HG03039 (cell line): ENCODE results near the gene RALBP1.

Experiments used
- ATAC-seq: cut with Tn5 transposase; IDR thresholded peaks from one replicate; pipeline ENCODE4 v1.9.1; 2021; ENCODE audit warnings: mild to moderate bottlenecking, moderate library complexity; ENCODE audit not compliant: unreplicated experiment

RALBP1 gene

DNA sequence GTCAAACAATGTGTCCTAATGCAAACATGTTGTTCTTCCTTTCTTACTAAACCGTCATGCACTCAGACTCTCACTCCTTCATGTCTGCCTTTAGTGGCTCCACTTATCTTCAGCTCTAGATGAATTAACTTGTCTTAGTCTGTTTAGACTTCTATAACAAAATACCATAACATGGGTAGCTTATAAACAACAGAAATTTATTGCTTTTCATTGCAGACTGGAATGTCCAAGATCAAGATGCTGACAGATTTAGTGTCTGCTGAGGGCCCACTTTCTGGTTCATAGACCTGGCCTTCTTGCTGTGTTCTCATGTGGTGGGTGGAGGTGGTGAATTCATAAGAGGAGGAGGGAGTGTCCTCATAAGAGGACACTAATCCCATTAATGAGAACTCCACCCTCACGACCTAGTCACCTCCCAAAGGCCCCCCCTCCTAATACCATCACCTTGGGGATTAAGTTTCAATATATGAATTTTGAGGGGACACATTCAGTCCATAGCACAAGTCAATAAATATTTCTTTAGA lies 32.3 kb downstream of the RALBP1 start:
- no peak for ATAC-seq

DNA sequence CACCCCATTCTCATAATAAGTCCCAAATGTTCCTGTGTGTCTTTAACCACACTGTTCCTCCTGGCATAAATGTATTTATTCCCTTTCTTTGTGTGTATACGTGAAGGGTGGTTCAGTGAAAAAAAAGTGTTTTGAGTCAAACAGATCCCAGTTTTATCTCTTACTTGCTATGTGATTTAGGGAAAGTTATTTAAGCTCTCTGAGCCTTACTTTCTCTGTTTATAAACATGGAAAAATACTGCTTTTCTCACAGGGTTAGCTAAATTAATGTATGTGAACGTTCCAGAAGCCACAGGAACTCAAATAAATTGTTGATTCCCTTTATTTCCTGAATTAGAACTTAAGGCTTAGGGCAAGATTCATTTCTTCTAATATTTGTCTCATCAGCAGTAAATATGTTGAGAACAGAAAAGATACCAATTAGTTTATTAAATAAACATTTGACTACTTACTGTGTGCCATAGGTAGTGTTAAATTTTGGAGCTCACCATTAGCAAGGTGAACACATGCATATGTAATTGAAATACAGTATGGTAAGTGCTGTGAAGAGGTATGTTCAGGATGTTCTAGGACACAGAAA lies 33.2 kb downstream of the RALBP1 start:
- ATAC-seq, result no peak

DNA sequence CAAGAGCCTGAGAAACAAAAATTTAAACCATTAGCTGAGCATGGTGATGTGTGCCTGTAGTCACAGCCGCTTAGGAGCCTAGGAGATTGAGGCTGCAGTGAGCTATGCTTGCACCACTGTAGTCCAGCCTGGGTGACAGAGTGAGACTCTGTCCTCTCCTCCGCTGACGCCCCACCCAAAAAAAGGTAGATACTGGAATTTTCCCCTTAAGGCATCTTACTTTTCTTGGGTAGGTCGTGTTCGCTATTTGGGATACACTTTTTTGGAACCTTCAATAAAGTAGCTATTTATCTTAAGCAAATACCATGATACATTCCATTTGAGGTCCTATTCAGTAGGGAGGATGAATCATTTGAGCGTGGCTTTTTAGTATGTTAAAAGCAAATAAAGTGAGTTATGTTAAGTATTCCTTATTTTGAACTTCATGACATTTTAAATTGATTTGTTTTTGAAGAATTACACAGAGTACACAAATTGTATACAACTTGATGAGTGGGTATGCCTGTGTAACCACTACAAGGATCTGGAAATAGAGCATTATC lies 38.7 kb downstream of the RALBP1 start:
- ATAC-seq, result no peak

DNA sequence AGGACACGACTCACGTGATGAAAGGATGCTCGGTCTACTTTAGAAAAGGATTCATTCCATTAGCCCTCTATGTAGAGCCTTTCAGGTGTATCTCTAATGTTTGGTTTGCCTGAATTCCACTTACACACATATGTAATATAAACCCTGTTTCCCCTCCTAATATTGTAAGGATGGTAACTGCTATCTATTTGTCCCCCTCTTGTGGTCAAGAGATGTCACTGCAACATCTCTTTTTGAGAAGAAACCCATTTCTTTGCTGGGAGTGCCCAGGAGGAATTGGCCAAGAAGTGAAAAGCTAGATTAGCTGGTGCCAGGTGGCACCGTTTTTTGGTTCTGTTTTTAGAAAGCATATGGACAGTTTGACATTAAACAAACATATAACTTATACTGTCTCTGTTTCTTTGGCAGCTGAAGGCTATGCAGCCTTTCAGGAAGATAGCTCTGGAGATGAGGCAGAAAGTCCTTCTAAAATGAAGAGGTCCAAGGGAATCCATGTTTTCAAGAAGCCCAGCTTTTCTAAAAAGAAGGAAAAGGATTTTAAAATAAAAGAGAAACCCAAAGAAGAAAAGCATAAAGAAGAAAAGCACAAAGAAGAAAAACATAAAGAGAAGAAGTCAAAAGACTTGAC lies 41.2 kb downstream of the RALBP1 start:
- no peak for ATAC-seq

DNA sequence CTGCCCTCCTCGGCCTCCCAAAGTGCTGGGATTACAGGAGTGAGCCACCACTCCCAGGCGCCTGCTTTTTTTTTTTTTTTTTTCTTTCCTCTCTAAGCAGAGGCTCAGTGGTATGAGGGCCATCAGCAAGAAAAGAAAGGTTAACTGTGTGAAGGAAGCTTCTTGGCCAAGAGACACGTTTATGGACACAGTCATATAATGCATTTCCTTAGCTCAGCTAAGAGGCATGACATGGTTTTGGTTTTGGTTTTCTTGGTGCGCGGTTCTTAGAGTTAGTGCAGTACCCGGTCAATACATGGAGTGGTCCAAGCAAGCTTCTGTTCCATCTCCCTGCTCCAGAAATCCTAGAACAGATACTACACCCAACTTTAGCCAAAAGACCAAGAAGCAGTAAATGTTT lies 42.6 kb downstream of the RALBP1 start:
- ATAC-seq, result no peak

DNA sequence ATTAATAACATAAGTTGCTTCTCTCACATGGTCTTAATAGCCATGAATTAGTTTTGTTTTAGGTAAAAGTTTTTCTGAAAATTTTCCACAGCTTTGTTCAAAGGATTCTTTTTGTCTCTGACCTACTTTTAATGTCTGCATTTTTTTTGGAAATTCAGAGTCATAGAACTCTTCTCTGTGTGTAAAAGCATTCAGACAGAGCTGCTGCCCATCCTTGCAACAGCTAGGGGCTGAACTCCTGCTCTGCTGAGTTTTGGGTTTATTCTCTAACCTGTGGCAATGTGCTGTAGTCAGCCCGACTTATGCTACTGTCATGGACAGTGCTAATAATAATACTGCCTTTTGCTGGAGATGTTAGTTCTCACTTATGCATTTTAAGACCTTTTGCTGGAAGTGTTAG lies 44.1 kb downstream of the RALBP1 start:
- no peak for ATAC-seq

DNA sequence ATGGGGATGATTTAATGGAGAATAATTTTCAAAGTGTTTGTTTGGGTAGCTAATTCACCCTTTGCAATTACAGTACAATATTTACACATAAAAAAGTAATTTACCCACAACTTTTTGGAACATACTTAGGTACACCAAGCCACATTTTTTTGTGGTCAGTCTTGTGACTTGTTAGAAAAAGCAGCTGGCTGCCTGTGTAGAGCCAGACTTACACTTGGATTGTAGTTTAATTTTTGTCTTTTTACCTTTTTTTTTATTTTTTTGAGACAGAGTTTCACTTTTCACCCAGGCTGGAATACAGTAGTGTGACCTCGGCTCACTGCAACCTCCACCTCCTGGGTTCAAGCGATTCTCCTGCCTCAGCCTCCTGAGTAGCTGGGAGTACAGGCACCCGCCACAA lies 45.4 kb downstream of the RALBP1 start:
- no peak for ATAC-seq

DNA sequence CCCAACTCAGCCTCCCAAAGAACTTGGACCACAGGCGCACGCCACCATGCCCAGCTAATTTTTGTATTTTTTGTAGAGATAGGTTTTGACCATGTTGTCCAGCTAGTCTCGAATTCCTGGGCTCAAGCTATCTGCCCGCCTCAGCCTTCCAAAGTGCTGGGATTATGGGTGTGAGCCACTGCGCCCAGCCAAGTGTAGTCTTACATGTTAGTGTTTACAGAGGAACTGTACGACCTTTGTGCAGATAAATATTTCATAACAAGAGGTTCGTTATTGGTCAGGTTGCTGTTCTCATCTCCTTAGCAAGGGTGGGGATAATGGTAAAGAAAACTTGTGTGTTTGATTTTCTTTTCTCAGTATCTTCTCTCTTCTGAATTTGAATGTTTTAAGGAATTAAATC lies 46.5 kb downstream of the RALBP1 start:
- no peak for ATAC-seq

DNA sequence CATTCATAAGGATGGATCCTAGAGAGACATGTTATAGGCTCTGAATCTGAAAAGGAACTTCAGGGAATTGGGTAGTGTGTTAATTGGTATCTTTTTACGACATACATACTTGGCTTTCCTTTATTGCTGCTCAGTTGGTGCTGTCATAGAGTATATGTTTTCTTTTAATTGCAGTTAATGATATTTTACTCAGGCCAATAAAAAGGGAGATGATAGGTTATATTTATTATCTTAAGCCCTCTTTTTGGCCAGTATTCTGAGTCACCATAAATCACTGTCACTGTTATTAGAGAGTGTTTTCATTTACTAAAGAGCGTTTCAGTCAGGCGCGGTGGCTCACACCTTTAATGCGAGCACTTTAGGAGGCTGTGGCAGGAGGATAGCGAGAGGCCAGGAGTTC lies 47.6 kb downstream of the RALBP1 start:
- no peak for ATAC-seq

DNA sequence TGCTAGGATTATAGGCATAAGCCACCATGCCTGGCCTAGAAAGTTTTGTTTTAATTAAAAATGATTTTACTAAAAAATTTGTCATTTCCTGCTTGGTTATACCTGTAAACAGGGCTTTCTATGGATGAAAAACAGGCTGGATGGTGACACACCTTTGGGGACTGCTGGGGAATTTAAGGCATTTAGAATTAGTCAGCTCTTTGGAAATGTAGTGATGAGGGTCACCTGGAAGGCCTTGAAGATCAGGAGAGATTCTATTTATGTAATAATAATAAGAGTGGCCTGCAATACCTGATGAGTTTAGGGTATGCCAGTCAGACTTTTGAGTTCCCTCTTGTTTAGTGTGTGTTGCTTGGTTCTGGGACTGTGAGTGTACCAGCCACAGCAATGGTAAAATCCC lies 51.1 kb downstream of the RALBP1 start:
- ATAC-seq, result no peak

DNA sequence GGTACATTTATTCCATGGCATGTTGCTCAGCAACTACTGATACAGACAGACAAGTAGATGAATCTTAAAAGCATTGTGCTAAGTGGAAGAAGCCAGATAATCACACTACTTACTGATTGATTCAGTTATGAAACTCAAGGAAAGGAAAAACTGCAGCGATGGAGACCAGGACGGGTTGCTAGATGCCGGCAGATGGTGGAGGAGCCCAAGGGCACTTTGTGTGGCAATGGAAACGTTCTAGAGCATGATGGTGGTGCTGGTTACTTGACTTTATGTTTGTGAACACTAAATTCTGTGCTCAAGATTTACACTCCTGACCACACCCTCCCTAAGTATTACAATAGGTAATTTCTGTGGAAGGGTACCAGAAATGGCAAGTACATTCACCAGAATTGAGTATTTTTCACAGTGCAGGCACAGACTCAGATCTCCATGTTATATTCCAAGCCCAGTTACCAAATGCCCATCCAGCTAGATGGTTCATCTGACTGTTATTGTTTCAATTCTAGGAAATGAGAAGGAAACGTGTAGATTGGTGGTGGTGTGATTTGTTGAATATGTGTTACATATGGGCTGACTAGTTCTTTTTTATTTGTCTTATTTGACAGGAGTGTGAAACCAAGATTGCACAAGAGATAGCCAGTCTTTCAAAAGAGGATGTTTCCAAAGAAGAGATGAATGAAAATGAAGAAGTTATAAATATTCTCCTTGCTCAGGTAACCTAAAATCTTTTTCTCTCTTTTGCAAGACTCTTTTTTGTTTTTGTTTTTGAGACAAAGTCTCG lies 55.1 kb downstream of the RALBP1 start:
- ATAC-seq, result no peak

DNA sequence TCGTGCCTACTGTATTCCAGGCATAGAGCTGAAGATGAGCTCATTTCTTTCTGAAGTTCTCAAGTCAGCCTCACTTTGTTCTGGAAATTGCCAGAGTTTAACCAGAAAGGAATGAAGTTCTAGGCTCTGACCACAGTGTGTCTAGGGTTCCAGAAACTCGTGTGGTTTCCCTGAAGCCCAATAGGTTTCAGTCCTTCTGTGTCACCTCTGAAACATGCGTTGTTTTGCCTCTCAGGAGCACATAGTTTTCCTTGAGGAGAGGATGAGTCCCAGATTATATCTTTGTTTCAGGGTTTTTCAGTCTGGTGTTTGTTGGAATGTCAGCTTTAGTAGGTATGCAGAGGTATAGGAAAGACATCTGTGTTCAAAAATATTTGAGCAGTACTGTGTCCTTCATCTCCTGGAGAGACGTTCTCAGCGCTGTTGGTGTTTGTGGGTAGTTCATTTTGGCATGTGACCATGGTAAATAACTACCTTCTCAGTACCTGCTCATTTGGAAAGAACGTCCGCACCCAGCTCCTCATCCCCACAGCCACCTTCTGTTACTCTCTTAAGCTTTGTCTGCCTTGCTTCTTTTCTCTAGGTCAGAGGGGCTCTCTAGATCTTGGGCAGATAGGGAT lies 56.6 kb downstream of the RALBP1 start:
- no peak for ATAC-seq

DNA sequence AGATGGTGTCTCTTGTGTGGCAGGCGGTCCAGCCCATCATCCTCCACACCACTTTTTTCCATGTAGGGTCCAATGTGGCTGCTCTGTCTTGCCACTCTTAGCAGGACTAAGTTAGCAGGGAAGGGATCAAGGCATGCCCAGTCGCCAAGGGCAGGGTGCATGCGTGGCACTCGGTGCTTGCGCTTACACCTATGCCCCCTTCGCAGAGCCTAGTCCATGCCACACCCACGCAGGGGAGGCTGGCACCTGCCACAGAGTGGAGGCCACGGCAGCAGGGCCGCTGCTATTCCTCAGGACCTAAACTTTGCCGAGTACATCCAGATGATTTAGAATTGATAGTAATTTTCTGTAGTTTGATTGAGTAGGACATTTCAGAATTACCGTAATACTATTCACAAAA lies 59.5 kb downstream of the RALBP1 start:
- no peak for ATAC-seq

DNA sequence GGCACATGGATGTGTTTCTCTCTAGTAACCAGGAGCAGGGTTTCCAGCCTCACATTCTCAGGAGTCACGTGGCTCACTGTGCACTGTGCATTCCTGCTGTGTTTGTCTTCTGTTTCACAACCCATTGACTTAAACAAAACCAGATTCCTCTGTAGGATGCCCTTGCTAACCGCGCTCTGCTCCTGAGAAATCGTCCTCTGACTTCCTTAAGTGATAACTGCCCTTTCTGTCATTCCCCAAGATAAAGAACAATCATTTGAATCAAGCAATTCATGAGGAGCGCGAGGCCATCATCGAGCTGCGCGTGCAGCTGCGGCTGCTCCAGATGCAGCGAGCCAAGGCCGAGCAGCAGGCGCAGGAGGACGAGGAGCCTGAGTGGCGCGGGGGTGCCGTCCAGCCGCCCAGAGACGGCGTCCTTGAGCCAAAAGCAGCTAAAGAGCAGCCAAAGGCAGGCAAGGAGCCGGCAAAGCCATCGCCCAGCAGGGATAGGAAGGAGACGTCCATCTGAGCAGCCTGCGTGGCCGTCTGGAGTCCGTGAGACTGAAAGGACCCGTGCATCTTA lies 60.2 kb downstream of the RALBP1 start:
- ATAC-seq, result no peak

DNA sequence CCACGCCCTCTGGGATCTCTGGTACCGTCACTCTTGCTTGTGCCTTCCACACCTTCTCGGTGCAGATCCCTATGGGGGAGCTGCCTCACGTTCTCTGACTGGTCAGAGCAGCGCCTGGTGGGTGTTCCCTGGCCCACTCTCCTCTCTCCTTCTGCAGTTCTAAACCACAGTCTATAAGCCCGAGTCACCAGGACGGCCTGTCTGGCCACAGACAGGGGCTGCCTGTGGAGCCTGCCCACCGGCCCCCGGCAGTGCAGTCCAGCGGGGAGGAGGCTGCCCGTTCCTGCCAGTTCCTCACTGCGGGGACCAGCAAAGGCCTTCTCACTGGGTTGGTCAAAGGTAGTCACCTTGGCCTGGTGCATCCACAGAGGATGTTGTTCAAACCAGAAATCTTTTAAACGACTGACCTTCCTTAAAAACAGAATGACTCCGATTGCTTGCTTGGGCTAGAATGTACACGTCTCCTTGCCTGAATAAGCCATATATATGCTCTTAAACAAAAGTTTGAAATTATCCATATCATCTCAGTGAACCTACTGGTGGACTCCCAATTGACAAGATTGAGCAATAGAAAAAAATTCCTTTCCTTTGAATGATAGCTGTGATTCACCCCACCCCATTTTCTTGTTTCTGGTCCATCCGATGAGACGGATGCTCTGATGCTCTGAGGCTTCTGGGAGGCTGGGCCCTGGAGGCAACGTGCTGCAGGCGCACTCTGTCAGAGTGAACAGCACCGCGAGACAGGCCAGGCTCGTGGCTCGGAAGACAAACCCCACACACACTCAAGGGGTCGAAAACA lies 61.2 kb downstream of the RALBP1 start:
- ATAC-seq, result no peak

DNA sequence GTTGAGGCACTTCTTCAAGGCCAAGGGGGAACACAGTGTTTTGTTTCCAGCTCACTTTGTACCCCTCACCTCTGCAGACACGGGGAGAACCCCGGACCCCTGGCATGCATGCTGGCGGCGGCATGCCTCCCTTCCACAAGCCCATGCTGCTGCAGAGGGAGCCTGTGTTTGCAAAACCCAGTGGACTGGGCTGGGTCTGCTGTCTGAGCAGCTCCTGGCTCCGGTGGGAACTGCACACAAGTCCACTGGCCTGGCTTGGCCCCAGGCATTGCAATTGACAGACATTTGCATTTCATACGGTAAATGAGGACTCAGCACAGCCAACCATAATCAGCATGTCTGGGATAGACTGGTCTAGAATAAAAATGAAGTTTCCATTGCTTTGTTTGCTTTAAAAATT lies 62.4 kb downstream of the RALBP1 start:
- no peak for ATAC-seq

DNA sequence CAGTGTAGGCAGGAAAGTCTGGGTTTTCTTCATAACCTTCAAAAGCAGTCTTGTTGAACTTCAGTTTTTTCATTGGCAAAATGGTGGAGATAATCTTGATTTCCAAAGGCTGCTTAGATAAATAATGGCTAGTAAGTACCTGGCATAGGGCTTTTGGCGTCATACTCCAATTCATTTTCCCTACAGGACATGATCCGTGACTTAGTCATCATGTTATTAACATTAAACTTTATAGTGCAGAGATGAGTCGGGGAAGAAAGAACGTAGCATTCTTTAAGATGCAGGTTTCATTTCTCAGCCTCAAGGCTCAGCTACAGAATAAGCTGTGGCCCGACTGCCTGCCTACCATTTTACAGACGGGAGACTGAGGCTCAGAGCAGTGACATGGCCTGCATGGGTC lies 64.0 kb downstream of the RALBP1 start:
- ATAC-seq, result no peak

DNA sequence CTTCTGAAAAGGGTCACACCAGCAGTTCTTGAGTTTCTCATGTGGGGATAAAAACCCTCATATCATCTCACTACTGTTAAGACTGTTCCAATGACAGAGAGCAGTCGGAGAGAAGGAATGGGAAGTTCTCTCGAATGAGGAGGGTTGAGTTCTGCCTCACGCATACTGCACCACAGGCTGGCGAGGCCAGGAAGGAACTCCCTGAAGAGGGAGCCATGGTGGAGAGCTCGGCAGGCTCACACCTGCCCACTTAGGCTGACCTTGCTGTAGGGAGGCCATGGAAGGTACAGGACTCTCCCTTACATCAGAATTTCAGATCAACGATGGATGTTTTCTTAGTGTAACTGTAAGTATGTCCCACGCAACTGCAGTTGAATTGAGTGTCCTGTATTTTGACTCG lies 64.6 kb downstream of the RALBP1 start:
- ATAC-seq, result no peak

DNA sequence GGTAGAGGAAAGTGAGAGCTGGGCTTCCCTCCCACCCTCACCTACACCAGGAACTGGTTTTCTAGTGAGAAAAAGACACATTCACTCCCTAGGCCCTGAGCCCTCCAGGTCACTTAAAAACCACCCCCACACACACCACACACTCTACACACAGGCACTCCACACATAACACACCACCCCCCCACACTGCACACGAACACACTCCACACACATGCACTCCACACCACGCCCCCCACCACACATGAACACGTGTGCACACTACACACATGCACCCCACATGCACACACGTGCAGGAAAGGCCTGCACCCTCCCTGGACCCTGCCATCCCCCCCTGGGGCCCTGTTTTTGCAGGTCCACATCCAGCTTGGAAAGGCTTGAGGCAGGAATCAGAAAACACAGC lies 67.6 kb downstream of the RALBP1 start:
- no peak for ATAC-seq

DNA sequence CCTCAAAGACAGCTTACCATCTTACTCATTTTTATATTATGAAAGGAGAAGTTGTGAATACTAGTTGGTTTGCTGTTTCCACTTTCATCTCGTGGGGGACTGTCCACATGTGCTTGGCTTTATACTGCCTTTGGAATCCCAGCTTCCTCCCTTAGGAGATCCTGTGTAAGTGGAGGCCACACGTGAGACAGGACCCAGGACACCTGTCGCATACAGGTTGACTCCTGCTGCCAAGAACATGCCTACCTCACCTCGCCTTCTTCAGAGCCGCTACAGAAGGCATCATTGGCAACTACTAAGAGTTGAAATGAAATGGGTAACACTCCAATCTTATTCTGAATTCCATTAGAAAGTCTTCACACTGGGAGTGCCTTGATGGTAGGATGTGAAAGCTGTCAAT lies 69.7 kb downstream of the RALBP1 start:
- no peak for ATAC-seq
